ENCODE data around the gene KCNJ9.
"Not testable (repeated sequence)": the region's sequence is repeated elsewhere in the genome, so short reads cannot be mapped to it uniquely, and the experiment has no call there.

Gene KCNJ9

DNA sequence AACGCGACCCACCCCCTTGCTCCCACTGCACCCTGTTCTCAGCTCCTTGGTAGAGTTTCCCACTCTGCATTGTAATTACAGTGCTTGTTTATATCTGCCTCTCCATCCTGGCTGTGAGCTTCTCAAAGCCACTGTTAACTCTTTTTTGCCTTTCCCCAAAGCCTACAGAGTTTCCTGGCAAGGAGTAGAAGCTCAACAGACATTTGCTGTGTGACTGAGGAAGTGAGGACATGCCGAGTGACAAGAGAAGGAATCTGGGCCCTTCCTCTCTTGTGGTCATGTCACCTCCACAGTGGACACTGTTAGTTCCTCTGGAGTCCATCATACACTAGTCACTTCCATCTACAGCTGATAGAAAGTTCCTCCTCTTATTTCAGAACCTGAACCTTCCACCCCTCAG is 23.1 kb downstream of the KCNJ9 start:
- DNase-seq: no peak

DNA sequence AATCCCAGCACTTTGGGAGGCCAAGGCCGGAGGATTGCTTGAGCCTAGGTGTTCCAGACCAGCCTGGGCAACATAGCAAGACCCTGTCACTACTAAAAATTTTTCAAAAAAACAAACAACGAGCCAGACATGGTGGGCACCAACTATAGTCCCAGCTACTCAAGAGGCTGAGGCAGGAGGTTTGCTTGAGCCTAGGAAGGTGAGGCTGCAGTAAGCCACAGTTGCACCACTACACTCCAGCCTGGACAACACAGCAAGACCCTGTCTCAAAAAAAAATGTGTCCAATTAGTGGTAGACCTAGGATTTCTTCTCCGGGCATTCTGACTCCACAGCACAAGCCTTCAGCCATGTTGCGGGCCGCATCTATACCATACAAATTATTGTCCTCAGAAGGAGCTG is 23.8 kb downstream of the KCNJ9 start:
- DNase-seq: no peak

DNA sequence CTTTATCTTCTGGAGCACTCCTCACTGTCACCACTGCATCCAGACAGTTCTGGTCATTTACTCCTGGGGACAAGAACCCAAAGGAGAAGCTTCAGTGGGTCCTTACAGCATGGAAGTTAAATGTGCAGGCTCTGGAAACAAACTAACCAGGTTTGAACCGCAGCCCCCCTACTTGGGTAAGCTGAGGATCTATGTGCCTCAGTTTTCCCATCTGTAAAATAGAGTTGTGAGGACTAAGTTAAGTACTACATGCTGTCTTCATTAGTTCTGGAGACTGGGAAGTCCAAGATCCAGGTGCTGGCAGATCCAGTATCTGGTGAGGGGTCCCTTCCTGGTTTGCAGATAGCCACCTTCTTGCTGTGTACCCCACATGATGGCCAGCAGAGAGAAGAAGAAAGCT is 26.2 kb downstream of the KCNJ9 start:
- no peak for DNase-seq

DNA sequence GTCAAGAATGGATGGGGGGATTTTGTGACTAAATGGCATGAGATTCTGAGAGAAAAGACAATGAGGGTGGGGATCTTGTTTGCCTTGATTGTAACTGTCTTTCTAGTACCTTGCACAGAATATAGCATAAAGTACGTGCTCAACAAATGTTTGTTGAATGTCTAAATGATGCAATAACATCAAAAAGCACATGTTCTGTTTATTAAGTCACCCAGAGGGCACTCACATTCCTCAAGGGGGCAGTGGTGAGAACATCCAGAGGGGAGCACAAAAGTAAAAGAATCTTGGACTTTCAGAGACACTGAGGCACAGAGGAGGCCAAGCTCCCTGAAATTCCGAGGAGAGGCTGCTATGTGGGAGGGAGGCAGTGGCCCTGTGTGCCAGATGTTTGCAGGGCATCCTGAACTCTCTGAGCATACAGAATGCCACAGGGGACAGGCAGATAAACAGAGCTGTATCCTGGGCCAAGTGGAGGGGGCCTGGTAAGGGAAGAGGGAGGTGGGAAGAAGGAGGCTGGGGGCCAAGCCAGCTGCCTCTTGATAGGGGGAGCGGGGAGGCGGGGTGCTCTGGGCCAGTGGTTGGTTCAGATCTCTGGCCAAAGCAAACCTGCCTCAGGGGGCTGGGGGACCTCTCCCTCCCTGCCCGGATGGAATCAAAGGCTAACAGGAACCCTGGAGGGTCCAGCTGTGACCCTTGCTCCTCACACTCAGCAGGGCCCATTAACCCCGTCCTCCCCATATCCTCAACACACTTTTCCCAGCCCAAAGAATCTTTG is 27.7 kb downstream of the KCNJ9 start:
- DNase-seq: no peak

DNA sequence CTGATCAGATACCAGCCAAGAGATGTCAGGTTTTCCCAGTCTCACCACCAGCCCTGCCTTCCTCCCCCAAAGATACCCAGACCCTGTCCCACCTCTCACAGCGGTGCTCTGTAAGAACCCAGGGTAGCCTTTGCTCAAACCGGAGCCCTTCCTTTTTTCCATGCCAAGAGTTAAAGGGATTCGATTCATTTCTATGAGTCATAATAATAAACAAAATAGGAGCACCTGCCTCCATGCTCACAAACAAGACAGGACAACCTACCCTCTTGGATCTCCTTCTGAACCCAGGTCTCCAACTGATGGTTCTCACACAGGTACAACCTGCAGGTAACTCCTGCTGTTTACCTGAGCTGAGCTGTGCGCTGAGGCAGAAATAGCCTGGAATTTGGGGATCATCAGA is 28.3 kb downstream of the KCNJ9 start:
- no peak for DNase-seq

DNA sequence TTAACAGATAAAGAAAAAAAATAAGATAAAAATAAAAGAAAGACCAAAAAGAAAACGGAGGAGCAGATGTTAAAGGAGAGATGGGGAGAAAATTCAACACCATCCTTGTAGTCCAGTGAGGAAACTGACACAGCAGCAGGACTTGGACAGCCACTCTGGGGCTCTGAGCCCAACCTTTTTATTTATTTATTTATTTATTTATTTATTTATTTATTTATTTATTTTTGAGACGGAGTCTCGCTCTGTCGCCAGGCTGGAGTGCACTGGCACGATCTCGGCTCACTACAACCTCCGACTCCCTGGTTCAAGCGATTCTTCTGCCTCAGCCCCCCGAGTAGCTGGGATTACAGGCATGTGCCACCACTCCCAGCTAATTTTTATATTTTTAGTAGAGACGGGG is 30.1 kb downstream of the KCNJ9 start:
- DNase-seq: not testable (repeated sequence)

DNA sequence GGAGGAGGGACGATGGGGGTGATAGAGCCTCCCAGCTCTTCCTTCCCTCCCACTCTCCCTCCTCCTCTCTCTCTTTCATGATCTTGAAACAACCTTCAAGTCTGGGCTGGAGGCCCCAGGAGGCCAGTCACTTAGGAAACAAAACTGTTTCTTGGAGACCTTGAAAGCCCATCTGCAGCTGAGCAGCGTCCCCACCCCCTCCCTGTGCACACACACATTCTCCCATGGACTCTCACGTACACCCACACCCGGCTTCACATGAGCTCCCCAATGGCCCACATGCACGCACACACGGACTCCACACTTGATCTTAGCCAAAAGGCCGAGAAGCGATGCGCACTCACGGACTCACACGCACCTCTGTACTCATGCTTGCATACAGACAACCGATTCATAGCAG is 31.0 kb downstream of the KCNJ9 start:
- DNase-seq: no peak

DNA sequence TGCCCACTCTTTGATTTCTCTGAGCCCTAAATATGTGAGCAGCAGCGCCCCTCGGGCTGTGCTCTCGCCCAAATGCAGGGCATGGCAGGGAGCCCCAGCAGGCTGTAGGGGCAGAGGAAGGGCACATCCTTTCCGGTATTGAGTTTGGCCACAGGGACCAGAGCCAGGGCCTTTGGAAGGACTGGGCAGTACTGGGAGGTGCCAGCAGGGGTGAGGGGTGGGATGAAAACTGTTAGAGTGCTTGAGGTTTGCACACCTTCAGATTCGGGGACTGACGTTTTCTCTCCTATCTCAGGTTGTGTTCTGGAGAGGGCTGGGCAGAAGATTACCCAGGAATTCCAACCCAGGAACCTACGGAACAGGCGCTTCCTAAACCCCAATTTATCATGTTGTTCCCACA is 32.1 kb downstream of the KCNJ9 start:
- DNase-seq: no peak

DNA sequence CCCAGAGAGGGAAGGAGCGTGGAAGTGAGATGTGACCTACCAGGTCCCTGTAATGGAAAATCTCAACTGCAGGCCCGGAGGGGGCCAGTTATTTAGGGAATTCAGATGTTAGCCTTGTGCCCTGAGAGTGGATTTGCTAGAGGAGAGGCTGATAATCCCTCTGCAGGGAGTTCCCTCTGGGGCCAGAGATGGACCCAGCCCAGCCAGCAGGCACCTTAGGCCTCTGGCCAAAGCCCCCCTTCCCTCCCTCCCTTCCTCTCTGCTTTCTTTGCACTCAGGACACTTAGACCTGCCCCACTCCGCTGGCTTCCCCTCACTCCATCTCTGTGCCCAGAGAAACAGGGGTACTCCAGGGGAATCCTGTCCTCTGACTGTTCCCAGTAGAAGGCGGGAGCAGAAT is 32.7 kb downstream of the KCNJ9 start:
- DNase-seq: no peak

DNA sequence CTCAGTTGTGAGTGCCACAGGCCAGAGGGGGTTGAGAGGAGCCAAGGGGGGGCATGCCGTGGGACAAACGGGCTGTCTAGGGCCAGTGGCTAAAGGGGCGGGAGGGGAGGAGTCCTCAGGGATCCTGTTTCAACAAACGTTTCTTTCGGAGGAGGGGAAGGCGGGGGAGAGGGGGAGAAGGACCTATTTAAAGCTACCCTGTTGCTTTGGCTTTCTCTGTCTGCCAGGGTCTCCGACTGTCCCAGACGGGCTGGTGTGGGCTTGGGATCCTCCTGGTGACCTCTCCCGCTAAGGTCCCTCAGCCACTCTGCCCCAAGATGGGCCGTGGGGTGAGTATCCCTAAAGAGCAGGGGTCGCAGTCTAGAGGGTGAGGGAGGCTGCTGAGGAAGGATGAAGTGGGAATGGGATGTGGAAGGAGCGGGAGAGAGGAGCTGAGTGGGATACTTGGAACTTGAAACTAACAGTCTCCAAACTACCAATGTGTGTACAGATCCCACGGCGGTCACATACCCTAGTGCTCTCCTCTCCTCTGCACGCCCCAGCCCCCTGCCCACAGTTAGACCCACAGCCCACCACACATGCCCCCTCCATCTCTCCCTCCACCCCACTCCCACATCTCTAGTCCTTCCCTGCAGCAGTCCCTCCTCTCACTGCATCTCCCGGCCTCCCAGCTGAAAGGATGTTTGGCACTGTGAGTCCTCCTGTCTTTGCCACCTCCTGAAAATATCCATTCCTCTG is 34.4 kb downstream of the KCNJ9 start, which contains the start of gene ATP1A2:
ATP1A2 (plus strand) TSS at position 215 of the 738 bp plus-strand sequence; CDS start at position 318, 103 bp downstream.
- DNase-seq: no peak

DNA sequence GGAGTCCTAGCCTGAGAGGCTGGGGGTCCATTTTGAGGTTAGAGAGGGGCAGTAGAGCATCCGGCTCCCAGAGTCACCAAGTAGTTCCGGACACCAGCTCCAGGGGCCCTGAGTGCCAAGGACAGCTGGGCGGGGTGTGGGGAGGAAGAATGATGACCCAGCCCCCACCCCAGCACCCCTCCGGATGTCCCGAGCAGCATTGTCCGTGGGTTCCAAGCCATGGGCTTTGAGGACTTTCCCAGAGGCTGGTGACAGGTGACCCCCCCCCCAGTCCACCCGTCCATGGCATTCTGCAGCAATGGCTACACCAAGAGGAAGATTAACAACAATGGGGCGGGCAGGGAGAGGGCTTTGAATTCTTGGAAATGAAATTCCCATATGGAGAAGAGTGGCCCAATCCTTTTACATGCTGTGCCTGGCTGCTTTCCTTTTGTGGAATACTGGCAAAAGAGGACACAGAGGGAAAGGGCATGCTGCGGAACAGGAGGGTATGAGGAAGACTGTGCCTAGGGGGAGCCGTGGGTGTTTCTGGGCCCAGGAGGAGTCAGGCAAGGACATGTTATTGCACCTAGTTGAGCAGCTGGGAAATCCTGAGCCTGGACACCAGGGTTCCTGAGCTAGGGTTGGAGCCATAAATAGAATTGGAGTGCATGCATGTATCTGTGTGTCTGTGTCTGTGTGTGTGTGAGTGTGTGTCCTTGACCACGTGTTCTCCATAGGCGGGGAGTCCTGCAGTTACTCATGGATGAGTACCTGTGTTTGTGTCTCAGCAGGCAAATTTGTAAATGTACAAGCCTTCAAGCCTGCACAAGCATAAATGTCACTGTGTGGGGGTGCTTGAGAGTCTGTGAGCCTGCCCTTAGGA is 35.2 kb downstream of the KCNJ9 start:
- no peak for DNase-seq

DNA sequence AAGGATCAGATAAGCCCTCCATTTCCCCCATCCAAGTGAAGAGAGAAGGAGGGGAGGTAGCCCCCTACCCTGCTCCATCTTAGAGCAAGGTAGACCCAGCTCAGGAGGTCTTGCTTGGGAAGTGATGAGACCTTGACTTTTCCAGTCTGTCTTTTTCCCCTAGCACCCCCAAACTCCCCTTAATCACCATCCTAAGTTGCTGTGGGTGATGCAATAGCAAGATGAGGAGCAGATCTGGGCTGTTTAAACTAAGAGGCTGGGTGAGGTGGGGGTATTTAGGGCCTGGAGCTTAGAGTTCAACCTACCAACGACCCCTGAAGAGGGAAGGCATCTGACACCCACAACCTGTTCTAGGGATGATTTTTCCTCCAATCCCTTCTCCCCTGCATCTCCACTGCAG is 36.0 kb downstream of the KCNJ9 start:
- DNase-seq: no peak

DNA sequence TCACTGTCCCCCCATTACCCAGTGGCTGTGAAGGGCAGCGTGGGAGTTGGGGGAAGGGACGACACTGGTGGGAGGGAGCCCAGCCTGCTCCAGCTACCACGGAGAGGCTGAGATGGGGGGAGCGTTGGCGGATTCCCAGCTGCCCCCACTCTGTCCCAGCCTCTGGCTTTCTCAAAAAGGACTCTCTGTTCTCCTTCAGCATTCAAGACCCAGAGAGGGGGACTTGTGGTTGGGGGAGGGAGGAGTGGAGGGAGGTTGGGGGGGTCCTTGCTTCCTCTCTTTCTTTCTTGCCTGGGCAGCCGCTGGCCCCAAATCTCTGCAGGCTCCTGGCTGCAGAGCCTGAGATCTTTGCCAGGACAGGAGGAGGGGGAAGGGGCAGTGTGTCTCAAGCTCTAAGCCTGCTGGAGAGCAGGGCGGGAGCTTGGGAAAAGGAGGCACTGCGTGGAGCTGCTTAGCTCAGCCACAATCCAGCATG is 36.4 kb downstream of the KCNJ9 start:
- no peak for DNase-seq

DNA sequence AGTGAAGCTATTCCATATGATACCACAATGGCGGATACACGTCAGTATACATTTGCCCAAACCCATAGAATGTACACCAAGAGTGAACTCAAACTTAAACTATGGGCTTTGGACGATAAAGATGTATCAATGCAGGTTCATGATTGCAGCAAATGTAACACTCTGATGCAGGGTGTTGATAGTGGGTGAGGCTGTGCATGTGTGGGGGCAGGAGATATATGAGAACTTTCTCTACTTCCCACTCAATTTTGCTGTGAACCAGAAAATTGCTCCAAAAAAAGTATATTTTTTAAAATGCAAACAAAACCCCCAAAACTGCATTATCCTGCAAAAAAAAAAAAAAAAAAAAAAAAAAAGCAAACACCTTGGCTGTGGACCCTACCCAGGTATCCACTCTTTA is 37.6 kb downstream of the KCNJ9 start:
- no peak for DNase-seq

DNA sequence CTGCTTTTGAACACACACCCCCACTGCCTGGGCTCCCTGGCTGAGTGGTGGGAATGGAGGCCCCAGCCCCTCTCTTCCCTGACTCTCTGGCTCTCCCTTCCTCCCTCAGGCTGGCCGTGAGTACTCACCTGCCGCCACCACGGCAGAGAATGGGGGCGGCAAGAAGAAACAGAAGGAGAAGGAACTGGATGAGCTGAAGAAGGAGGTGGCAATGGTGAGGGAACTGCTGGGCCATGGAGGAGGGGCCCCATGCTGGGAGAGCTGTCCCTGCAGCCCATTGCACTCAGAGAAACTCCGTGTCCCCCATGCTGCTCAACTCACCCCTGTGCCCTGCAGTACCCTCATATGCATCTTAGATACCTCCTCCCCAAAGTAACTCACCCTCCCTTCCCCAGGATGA is 39.5 kb downstream of the KCNJ9 start:
- no peak for DNase-seq

DNA sequence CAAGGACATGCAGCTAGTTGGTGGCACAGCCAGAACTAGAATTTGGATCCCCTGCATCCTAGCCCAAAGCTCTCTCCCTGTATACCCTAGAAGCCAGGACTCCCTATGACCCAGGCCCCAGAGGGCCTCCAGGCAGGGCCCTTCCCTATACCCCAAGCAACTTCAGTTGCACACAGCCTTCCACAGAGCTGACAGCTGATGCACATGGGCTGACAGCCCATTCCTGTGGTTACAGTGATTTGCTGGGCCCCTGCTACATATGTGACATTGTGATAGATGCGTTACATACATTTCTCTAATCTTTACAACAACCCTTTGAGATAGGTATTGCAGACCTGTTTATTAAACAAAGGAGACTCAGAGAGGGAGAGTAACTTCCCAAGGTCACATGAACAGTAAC is 40.0 kb downstream of the KCNJ9 start:
- DNase-seq: no peak

DNA sequence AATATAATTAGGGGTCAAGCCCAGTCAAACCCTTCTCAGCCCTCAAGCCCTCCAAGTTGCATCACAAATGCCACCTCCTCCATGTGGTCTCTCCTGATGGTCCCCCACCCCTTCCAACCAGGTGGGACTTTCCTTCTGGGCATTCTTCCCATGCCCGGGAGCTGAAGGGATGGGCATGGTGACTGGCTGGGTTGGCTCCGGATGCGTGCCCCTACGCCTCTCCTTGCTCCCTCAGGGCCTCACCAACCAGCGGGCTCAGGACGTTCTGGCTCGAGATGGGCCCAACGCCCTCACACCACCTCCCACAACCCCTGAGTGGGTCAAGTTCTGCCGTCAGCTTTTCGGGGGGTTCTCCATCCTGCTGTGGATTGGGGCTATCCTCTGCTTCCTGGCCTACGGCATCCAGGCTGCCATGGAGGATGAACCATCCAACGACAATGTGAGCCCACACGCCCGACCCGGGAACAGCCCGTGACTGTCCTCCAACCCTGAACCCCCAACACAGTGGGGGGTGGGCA is 41.7 kb downstream of the KCNJ9 start:
- no peak for DNase-seq

DNA sequence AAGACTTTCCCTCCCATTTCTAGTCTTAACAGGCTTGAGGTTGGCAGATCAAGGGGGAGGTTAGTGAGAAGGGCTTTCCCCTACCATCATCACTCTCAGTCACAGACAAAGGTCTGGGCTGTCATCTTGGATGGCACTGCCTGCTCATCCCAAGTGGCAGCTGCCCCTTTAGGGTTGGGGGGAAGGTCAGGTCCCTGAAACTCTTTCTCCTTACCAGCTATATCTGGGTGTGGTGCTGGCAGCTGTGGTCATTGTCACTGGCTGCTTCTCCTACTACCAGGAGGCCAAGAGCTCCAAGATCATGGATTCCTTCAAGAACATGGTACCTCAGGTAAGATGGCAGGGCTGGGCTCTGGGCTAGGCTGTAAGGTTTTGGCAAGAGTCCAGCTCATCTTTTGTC is 42.4 kb downstream of the KCNJ9 start:
- DNase-seq: no peak

DNA sequence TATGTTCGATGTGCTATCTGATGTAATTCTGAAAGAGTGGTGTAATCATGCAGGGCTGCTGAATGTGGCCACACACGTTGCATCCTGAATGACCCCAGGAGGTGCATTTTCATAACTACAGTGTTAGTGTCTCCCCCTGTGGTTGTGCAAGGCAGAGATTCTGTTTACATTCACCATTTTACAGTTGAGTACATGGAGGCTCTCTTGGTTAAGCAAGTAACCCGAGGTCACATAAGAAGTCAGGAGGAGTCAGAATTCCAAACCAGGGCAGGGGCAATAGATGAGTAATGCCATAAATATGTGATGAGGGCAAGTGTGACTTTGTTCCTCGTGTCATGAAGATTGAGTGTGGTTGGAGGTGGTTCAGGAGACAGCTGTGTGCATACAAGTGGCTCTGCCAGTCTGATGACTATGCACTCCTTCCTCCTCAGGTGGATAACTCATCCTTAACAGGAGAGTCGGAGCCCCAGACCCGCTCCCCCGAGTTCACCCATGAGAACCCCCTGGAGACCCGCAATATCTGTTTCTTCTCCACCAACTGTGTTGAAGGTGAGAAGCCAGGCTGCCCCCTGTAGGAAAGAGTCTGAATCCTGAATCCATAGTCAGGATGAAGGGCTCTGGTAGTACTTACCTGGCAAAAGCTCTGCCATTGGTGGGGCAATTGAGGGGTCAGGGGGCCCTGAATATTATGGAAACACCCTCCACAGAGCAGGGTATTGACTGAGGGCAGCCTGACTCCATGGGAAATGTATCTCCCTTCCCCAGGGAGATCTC is 43.6 kb downstream of the KCNJ9 start:
- DNase-seq: no peak

DNA sequence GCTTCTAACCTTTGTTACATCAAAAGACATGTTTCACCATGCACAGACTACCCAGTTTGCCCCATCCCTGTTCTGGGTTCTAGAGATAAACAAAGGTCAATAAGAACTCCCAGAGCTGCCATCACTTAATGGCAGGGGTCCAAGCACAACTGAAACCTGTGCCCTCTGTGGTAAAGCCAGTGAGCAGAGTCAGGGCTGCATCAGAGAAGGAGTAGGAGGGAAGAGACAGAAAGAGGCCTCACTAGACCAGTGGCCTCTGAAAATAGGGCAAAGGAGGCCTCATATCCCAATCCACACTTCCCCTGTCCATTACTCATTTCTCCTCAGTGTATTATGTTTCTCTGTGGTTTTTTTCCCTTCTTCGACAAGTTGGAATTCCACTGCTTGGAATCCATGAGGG is 44.4 kb downstream of the KCNJ9 start:
- no peak for DNase-seq

DNA sequence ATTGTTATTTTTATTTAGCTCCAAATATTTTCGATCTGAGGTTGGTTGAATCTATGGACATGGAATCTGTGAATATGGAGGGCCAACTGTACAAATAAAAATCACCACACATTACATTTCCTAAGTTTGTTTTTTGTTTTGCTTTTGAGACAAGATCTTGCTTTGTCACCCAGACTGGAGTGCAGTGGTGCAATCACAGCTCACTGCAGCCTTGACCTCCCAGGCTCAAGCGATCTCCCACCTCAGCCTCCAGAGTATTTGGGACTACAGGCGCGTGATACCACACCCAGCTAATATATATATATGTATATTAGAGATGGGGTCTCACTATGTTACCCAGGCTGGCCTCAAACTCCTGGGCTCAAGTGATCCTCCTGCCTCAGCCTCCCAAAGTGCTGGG is 45.0 kb downstream of the KCNJ9 start:
- not testable (repeated sequence) for DNase-seq

DNA sequence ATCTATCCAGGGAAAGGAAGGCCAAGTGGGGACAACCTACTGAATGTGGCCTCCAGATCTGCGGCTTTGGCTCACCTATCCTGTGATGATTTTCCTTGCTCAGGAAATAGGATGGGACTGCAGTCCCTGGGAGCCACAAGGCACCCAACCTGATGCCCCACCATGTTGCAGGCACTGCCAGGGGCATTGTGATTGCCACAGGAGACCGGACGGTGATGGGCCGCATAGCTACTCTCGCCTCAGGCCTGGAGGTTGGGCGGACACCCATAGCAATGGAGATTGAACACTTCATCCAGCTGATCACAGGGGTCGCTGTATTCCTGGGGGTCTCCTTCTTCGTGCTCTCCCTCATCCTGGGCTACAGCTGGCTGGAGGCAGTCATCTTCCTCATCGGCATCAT is 46.0 kb downstream of the KCNJ9 start:
- no peak for DNase-seq

All from DMS 273 treated with DMSO at 0.1 percent for 48 hours (cell line).